Hepatocyte (in vitro differentiated cells): ENCODE results near the gene CRKL. TPM values are rescaled to one million over a fixed set of nuclear protein-coding genes. Genes with fewer than 3 reads are reported as not detected.

Experiments used
- DNase-seq: peaks from one replicate; pipeline ENCODE4 v3.0.0-alpha.2; 2016; ENCODE audit warnings: low spot score
- H2AFZ ChIP-seq: fragments of 200-600 bp; sonication (generic); 2 replicates; pipeline ENCODE4 v1.6.0; 2016; ENCODE audit warnings: antibody characterized with exemption, mild to moderate bottlenecking
- H3K27ac ChIP-seq: fragments of 200-600 bp; sonication (generic); 2 replicates; pipeline ENCODE4 v1.5.1; 2016; ENCODE audit warnings: mild to moderate bottlenecking
- H3K27me3 ChIP-seq: fragments of 200-600 bp; sonication (generic); 2 replicates; pipeline ENCODE4 v1.6.1; 2016
- H3K36me3 ChIP-seq: fragments of 200-600 bp; sonication (generic); replicated peaks from 2 replicates; pipeline ENCODE4 v1.5.1; 2016; ENCODE audit warnings: low read depth; ENCODE audit not compliant: insufficient read depth
- H3K4me1 ChIP-seq: fragments of 200-600 bp; sonication (generic); 2 replicates; pipeline ENCODE4 v1.5.1; 2016; ENCODE audit warnings: mild to moderate bottlenecking, moderate library complexity; ENCODE audit not compliant: insufficient read depth
- H3K4me2 ChIP-seq: fragments of 200-600 bp; sonication (generic); 2 replicates; pipeline ENCODE4 v1.6.0; 2016
- H3K4me3 ChIP-seq: fragments of 200-600 bp; sonication (generic); 2 replicates; pipeline ENCODE4 v1.5.1; 2016; ENCODE audit warnings: mild to moderate bottlenecking
- H3K79me2 ChIP-seq: fragments of 200-600 bp; sonication (generic); 2 replicates; pipeline ENCODE4 v1.6.0; 2017; ENCODE audit warnings: mild to moderate bottlenecking
- H3K9me2 ChIP-seq: fragments of 200-600 bp; sonication (generic); replicated peaks from 2 replicates; pipeline ENCODE4 v1.6.0; 2017; ENCODE audit warnings: mild to moderate bottlenecking; ENCODE audit not compliant: insufficient read depth
- H3K9me3 ChIP-seq: fragments of 200-600 bp; sonication (generic); 2 replicates; pipeline ENCODE4 v1.5.1; 2016; ENCODE audit warnings: low read depth, mild to moderate bottlenecking
- H4K20me1 ChIP-seq: fragments of 200-600 bp; sonication (generic); 2 replicates; pipeline ENCODE4 v1.6.0; 2016; ENCODE audit warnings: mild to moderate bottlenecking; ENCODE audit not compliant: insufficient read depth, poor library complexity, severe bottlenecking
- CTCF ChIP-seq: fragments of 200-600 bp; sonication (generic); IDR thresholded peaks from 2 replicates; pipeline ENCODE4 v1.5.1; 2016; ENCODE audit warnings: antibody characterized with exemption, mild to moderate bottlenecking; ENCODE audit not compliant: poor library complexity
- EZH2 ChIP-seq: fragments of 200-600 bp; sonication (generic); IDR thresholded peaks from 2 replicates; pipeline ENCODE4 v1.6.1; 2016; ENCODE audit warnings: antibody characterized with exemption, mild to moderate bottlenecking, borderline replicate concordance
- EZH2phosphoT487 ChIP-seq: fragments of 200-600 bp; sonication (generic); IDR thresholded peaks from one replicate; pipeline ENCODE4 v1.6.1; 2018; ENCODE audit warnings: antibody characterized with exemption, mild to moderate bottlenecking, low read depth, moderate library complexity; ENCODE audit not compliant: unreplicated experiment, severe bottlenecking
- WGBS: methylation state at CpG from one replicate; pipeline ENCODE4 v1.1.6; 2016; ENCODE audit warnings: low lambda C conversion rate; ENCODE audit errors: missing lambda C conversion rate; 5-methylcytosine and 5-hydroxymethylcytosine counted together
- polyA plus RNA-seq: library from polyadenylated mRNA; unstranded; fragments of >200 nt; fragmentation: Nextera tagmentation; extraction: Ambion mirVana; gene quantifications from 2 replicates; pipeline ENCODE4 v1.2.1, GENCODE V29; 2016
- total RNA-seq: library from RNA; depleted of rRNA; stranded (reverse); fragments of >200 nt; gene quantifications from 2 replicates; pipeline ENCODE4 v1.2.3, GENCODE V29; 2014

Gene CRKL
- total and polyA plus RNA-seq, 2 experiments from 2014 or later = 31.8 to 49.2 TPM

GRCh38 chr22:20951932-20952380 is 34.7 kb downstream of the CRKL start:
- Histone ChIP-seq H4K20me1 (peaks cover 32% of the 10 kb centered on the region), H3K9me2 (no peaks in the 10 kb centered on the region), H3K36me3 (no peaks in the 10 kb centered on the region), H3K27me3 (no peaks in the 10 kb centered on the region), H3K4me3 (no peak overlapping the region), H3K9me3 (no peaks in the 10 kb centered on the region), H3K4me1 (peaks cover 35% of the 10 kb centered on the region), H3K79me2 (peaks cover 68% of the 10 kb centered on the region), H3K4me2 (peak overlapping the region; percentile 24), H2AFZ (no peak overlapping the region), H3K27ac (peak overlapping the region; percentile 89)
- TF ChIP-seq EZH2phosphoT487 (no peak), EZH2 (no peak), CTCF (no peak)
- WGBS = 68% methylated on average over 8 of the region's 8 CpGs
- DNase-seq = peak; percentile 61

GRCh38 chr22:20952544-20953341 is 35.5 kb downstream of the CRKL start:
- no peaks in the 10 kb centered on the region for H3K9me2 ChIP-seq
- no peak overlapping the region for H2AFZ ChIP-seq
- H3K27me3 ChIP-seq = no peaks in the 10 kb centered on the region
- H3K27ac ChIP-seq = peak overlapping the region; percentile 89
- TF ChIP-seq EZH2phosphoT487 (no peak), CTCF (no peak), EZH2 (no peak)
- no peaks in the 10 kb centered on the region for H3K36me3 ChIP-seq
- no peak overlapping the region for H3K4me3 ChIP-seq
- H3K79me2 ChIP-seq = peaks cover 64% of the 10 kb centered on the region
- peaks cover 35% of the 10 kb centered on the region for H3K4me1 ChIP-seq
- H3K9me3 ChIP-seq = no peaks in the 10 kb centered on the region
- peak overlapping the region; percentile 47 for H3K4me2 ChIP-seq
- peaks cover 26% of the 10 kb centered on the region for H4K20me1 ChIP-seq
- WGBS = 75% methylated on average over 13 of the region's 13 CpGs
- peak; percentile 60 for DNase-seq

DNA sequence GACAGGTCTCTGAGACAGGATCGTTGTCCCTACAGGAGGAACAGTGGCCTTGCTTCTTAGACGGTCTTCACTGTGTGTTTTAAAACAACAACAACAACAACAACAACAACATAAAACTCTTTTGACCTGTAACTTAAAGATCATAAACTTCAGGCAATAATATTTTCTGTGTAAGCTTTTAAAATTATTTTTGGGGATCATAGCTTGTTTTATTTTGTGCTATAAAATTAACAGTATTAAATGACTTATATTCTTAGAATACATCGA is 36.1 kb downstream of the CRKL start:
- H2AFZ ChIP-seq = no peak overlapping the region
- H3K4me3 ChIP-seq = no peak overlapping the region
- H3K9me2 ChIP-seq = no peaks in the 10 kb centered on the region
- H4K20me1 ChIP-seq = peaks cover 21% of the 10 kb centered on the region
- WGBS = 84% methylated on average over 3 of the region's 3 CpGs
- H3K4me2 ChIP-seq = peak overlapping the region; percentile 47
- peaks cover 59% of the 10 kb centered on the region for H3K79me2 ChIP-seq
- no peaks in the 10 kb centered on the region for H3K9me3 ChIP-seq
- H3K27me3 ChIP-seq = no peaks in the 10 kb centered on the region
- peak; percentile 20 for DNase-seq
- H3K27ac ChIP-seq = peak overlapping the region; percentile 89
- TF ChIP-seq EZH2phosphoT487 (no peak), CTCF (no peak), EZH2 (no peak)
- no peaks in the 10 kb centered on the region for H3K36me3 ChIP-seq
- peaks cover 40% of the 10 kb centered on the region for H3K4me1 ChIP-seq
